ENCODE data around the gene CLEC17A.
"Not testable (repeated sequence)": the region's sequence is repeated elsewhere in the genome, so short reads cannot be mapped to it uniquely, and the experiment has no call there.

DNA sequence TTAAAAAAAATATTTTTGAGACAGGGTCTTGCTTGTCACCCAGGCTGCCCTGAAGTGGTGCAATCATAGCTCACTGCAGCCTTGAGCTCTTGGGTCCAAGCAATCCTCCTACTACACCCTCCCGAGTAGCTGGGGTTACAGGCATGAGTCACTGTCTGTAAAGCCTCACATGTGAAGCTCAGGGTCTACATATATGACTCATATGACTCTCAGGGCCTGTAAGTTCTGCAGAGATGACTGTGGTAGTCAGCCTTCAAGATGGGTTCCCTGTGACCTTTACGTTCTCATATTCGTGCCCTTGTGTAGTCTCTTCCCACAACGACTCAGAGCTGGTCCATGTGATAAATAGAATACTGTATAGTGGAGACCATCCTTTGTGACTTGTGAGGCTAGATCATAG lies 6.5 kb downstream of the CLEC17A start:
- TF ChIP-seq EZH2 (IDR thresholded peaks at IDR 0.05; ENCODE audit: borderline replicate concordance, insufficient read depth, low read depth, low read length, poor library complexity, severe bottlenecking), result not testable (repeated sequence)
- TF ChIP-seq, protein P1, sequence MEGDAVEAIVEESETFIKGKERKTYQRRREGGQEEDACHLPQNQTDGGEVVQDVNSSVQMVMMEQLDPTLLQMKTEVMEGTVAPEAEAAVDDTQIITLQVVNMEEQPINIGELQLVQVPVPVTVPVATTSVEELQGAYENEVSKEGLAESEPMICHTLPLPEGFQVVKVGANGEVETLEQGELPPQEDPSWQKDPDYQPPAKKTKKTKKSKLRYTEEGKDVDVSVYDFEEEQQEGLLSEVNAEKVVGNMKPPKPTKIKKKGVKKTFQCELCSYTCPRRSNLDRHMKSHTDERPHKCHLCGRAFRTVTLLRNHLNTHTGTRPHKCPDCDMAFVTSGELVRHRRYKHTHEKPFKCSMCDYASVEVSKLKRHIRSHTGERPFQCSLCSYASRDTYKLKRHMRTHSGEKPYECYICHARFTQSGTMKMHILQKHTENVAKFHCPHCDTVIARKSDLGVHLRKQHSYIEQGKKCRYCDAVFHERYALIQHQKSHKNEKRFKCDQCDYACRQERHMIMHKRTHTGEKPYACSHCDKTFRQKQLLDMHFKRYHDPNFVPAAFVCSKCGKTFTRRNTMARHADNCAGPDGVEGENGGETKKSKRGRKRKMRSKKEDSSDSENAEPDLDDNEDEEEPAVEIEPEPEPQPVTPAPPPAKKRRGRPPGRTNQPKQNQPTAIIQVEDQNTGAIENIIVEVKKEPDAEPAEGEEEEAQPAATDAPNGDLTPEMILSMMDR (IDR thresholded peaks at IDR 0.05), result not testable (repeated sequence)

Measured in B cell (primary cell).